Astrocyte (in vitro differentiated cells and primary cell): ENCODE measurements around the gene CCDC81. TPM values are rescaled to one million over a fixed set of nuclear protein-coding genes. Genes with fewer than 3 reads are reported as not detected.

Source experiments
- DNase-seq: peaks from one replicate; pipeline ENCODE4 v3.0.0-alpha.2; 2010; ENCODE audit warnings: low read depth
- FAIRE-seq: peaks from 2 replicates; lab custom pipeline; 2011; peaks lifted over from hg19 to GRCh38; lab: Jason Lieb, UNC
- H2AFZ ChIP-seq: 2 replicates; pipeline ENCODE4 v1.6.0; 2012; ENCODE audit warnings: low read depth, low read length, inconsistent platforms
- H3K27ac ChIP-seq: 2 replicates; pipeline ENCODE4 v1.5.1; 2011; ENCODE audit warnings: low read depth, low read length, inconsistent platforms
- H3K27me3 ChIP-seq: 2 replicates; pipeline ENCODE4 v1.6.0; 2011; ENCODE audit warnings: low read length, inconsistent platforms; ENCODE audit not compliant: insufficient read depth
- H3K36me3 ChIP-seq: 2 replicates; pipeline ENCODE4 v1.5.1; 2011; ENCODE audit warnings: low read length, inconsistent platforms; ENCODE audit not compliant: insufficient read depth
- H3K4me1 ChIP-seq: 2 replicates; pipeline ENCODE4 v1.5.1; 2011; ENCODE audit warnings: low read length, inconsistent platforms; ENCODE audit not compliant: insufficient read depth
- H3K4me2 ChIP-seq: 2 replicates; pipeline ENCODE4 v1.6.0; 2012; ENCODE audit warnings: low read length, inconsistent platforms
- H3K4me3 ChIP-seq: 2 replicates; pipeline ENCODE4 v1.5.1; 2011; ENCODE audit warnings: low read depth, mild to moderate bottlenecking, low read length, inconsistent platforms; ENCODE audit not compliant: insufficient read depth
- H3K79me2 ChIP-seq: 2 replicates; pipeline ENCODE4 v1.6.0; 2012; ENCODE audit warnings: mild to moderate bottlenecking, low read length, inconsistent platforms; ENCODE audit not compliant: insufficient read depth
- H3K9ac ChIP-seq: 2 replicates; pipeline ENCODE4 v1.6.0; 2012; ENCODE audit warnings: mild to moderate bottlenecking, low read length, inconsistent platforms
- H3K9me3 ChIP-seq: 2 replicates; pipeline ENCODE4 v1.5.1; 2012; ENCODE audit warnings: low read depth, mild to moderate bottlenecking, low read length, inconsistent platforms; ENCODE audit not compliant: insufficient read depth
- H4K20me1 ChIP-seq: 2 replicates; pipeline ENCODE4 v1.6.0; 2012; ENCODE audit warnings: low read length, inconsistent platforms; ENCODE audit not compliant: insufficient read depth
- H3K27ac Mint-ChIP-seq: one replicate; pipeline ENCODE4 v1.8.0; 2021; ENCODE audit warnings: mild to moderate bottlenecking, mixed read lengths; ENCODE audit not compliant: unreplicated experiment
- H3K27me3 Mint-ChIP-seq: one replicate; pipeline ENCODE4 v1.8.0; 2021; ENCODE audit warnings: low read depth, mixed read lengths; ENCODE audit not compliant: unreplicated experiment
- H3K36me3 Mint-ChIP-seq: one replicate; pipeline ENCODE4 v1.8.0; 2021; ENCODE audit warnings: low read depth, mixed read lengths; ENCODE audit not compliant: unreplicated experiment
- H3K4me1 Mint-ChIP-seq: one replicate; pipeline ENCODE4 v1.8.0; 2021; ENCODE audit warnings: low read depth, mixed read lengths; ENCODE audit not compliant: unreplicated experiment
- H3K4me3 Mint-ChIP-seq: one replicate; pipeline ENCODE4 v1.8.0; 2021; ENCODE audit warnings: mild to moderate bottlenecking, moderate library complexity, mixed read lengths; ENCODE audit not compliant: unreplicated experiment
- H3K9me3 Mint-ChIP-seq: one replicate; pipeline ENCODE4 v1.8.0; 2021; ENCODE audit warnings: mild to moderate bottlenecking, mixed read lengths; ENCODE audit not compliant: unreplicated experiment
- EZH2 ChIP-seq: IDR thresholded peaks from 2 replicates; pipeline ENCODE4 v1.6.1; 2012; ENCODE audit warnings: mild to moderate bottlenecking, low read length, inconsistent platforms; ENCODE audit not compliant: insufficient read depth
- total RNA-seq: library from RNA; stranded (reverse); gene quantifications from 2 replicates; pipeline ENCODE4 v1.2.1, GENCODE V29; 2021
- TF ChIP-seq, protein P1 (sequence below): IDR thresholded peaks from 2 replicates; pipeline ENCODE4 v1.5.1; 2011; ENCODE audit warnings: low read depth, mild to moderate bottlenecking, inconsistent platforms, low read length, moderate library complexity; ENCODE audit not compliant: insufficient read depth

CCDC81 gene
- total RNA-seq, 1 donor from 2014 or later = 4.3 TPM

DNA sequence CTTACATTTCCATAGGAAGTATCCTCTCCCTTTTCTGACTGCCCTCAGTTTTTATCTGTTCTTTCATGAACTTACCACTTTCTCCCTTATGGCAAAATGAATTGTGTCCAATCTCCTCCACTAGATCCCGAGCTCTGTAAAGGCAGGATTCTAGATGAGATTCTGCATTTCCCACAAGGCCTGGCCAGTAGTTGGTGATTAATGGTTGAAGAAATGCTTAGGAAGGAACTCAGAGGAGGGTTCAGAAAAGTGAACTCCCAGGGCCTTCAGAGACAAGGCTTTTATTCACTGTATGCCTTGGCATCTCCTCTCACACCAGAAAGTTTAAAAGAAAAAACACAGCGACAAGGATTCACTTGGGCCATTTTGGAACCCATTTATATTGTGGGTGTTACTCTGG is 66.2 kb downstream of the CCDC81 start:
- TF ChIP-seq EZH2 = no peak
- TF ChIP-seq, protein P1, sequence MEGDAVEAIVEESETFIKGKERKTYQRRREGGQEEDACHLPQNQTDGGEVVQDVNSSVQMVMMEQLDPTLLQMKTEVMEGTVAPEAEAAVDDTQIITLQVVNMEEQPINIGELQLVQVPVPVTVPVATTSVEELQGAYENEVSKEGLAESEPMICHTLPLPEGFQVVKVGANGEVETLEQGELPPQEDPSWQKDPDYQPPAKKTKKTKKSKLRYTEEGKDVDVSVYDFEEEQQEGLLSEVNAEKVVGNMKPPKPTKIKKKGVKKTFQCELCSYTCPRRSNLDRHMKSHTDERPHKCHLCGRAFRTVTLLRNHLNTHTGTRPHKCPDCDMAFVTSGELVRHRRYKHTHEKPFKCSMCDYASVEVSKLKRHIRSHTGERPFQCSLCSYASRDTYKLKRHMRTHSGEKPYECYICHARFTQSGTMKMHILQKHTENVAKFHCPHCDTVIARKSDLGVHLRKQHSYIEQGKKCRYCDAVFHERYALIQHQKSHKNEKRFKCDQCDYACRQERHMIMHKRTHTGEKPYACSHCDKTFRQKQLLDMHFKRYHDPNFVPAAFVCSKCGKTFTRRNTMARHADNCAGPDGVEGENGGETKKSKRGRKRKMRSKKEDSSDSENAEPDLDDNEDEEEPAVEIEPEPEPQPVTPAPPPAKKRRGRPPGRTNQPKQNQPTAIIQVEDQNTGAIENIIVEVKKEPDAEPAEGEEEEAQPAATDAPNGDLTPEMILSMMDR = no peak
- Histone ChIP-seq H3K9ac (no peak overlapping the region), H3K27me3 (no peaks in the 10 kb centered on the region), H3K9me3 (no peaks in the 10 kb centered on the region), H3K27ac (no peak overlapping the region), H3K79me2 (no peaks in the 10 kb centered on the region), H3K4me1 (peaks cover 16% of the 10 kb centered on the region), H3K4me3 (no peak overlapping the region), H2AFZ (no peak overlapping the region), H3K4me2 (peak overlapping the region; percentile 13), H4K20me1 (no peaks in the 10 kb centered on the region), H3K36me3 (no peaks in the 10 kb centered on the region)
- H3K36me3 Mint-ChIP-seq = peaks cover 16% of the 10 kb centered on the region
- FAIRE-seq (no peak), DNase-seq (peak; percentile 46)
- H3K4me3 Mint-ChIP-seq = no peak overlapping the region
- peaks cover 21% of the 10 kb centered on the region for H3K4me1 Mint-ChIP-seq
- no peaks in the 10 kb centered on the region for H3K27me3 Mint-ChIP-seq
- H3K27ac Mint-ChIP-seq = peak overlapping the region; percentile 51
- H3K9me3 Mint-ChIP-seq = peaks cover 5% of the 10 kb centered on the region

DNA sequence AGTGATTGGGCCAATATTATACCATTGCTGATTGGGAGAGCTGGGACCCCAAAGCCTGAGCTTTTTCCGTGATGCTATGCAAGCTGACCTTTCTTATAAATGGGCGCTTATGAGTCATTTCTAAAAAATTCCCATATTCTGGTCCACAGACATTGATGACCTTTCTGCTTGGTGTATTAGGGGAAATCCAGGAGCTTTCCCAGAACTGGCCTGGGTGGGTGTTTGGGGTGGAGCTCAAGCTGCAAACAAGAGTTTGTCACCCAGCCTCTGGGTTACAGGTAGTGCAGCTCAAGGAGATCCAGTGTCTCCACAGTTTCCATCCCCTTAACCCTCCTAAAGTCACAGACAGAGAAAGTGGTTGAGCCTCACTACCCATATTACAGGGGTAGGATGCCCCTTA is 67.7 kb downstream of the CCDC81 start:
- peaks cover 5% of the 10 kb centered on the region for H3K9me3 Mint-ChIP-seq

DNA sequence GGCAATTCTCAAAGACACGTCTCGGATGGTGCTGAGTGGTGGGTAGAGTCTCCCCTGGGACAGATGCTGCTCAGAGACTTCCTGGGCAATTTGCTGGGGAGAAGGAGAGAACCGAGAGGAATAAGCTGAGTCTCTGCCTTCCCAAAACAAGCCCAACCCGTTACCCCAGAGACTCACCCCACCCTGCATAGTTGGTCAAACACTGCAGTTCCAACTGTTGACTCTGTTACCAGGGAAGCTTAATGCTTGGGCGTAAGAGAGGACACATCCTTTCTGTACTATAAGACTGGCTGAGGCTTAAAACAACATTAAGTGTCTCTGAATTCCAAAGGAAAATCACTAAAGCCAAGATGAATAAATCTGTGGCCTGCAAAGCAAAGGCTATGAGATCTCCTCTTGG is 68.1 kb downstream of the CCDC81 start:
- Histone ChIP-seq H3K9me3 (no peaks in the 10 kb centered on the region), H2AFZ (no peak overlapping the region), H3K9ac (no peak overlapping the region), H3K4me2 (no peak overlapping the region), H3K27ac (no peak overlapping the region), H4K20me1 (no peaks in the 10 kb centered on the region), H3K36me3 (no peaks in the 10 kb centered on the region), H3K79me2 (no peaks in the 10 kb centered on the region), H3K27me3 (no peaks in the 10 kb centered on the region), H3K4me3 (no peak overlapping the region), H3K4me1 (peaks cover 16% of the 10 kb centered on the region)
- H3K36me3 Mint-ChIP-seq = peaks cover 28% of the 10 kb centered on the region
- H3K27me3 Mint-ChIP-seq = no peaks in the 10 kb centered on the region
- DNase-seq = no peak
- H3K4me1 Mint-ChIP-seq = peaks cover 19% of the 10 kb centered on the region
- H3K9me3 Mint-ChIP-seq = peaks cover 5% of the 10 kb centered on the region
- H3K4me3 Mint-ChIP-seq = no peak overlapping the region
- FAIRE-seq = no peak
- no peak for TF ChIP-seq EZH2
- TF ChIP-seq, protein P1 = no peak
- H3K27ac Mint-ChIP-seq = no peak overlapping the region

More for the DNA sequence above, 67.7 kb downstream of the CCDC81 start:
- Mint-ChIP-seq H3K4me1 (peaks cover 19% of the 10 kb centered on the region), H3K27ac (no peak overlapping the region), H3K36me3 (peaks cover 27% of the 10 kb centered on the region), H3K4me3 (no peak overlapping the region), H3K27me3 (no peaks in the 10 kb centered on the region)
- H3K4me2 ChIP-seq = no peak overlapping the region
- H3K27me3 ChIP-seq = no peaks in the 10 kb centered on the region
- H2AFZ ChIP-seq = no peak overlapping the region
- no peaks in the 10 kb centered on the region for H3K36me3 ChIP-seq
- no peak overlapping the region for H3K9ac ChIP-seq
- H3K27ac ChIP-seq = no peak overlapping the region
- no peak overlapping the region for H3K4me3 ChIP-seq
- H3K4me1 ChIP-seq = peaks cover 16% of the 10 kb centered on the region
- H4K20me1 ChIP-seq = no peaks in the 10 kb centered on the region
- H3K79me2 ChIP-seq = no peaks in the 10 kb centered on the region
- H3K9me3 ChIP-seq = no peaks in the 10 kb centered on the region
- FAIRE-seq (no peak), DNase-seq (peak; percentile 34)
- no peak for TF ChIP-seq EZH2
- TF ChIP-seq, protein P1 = no peak
